ENCODE data around the gene NCK2. TPM values are rescaled to one million over a fixed set of nuclear protein-coding genes. Genes with fewer than 3 reads are reported as not detected.
A peak's percentile ranks its signal among the peaks of the same experiment; 100 is the strongest.

The NCK2 gene
- total and polyA plus RNA-seq, 2 of the 13 experiments (the other 11 are each of a cell fraction or from before 2014, with no cell fraction given), result 14.8 to 23.5 TPM

DNA sequence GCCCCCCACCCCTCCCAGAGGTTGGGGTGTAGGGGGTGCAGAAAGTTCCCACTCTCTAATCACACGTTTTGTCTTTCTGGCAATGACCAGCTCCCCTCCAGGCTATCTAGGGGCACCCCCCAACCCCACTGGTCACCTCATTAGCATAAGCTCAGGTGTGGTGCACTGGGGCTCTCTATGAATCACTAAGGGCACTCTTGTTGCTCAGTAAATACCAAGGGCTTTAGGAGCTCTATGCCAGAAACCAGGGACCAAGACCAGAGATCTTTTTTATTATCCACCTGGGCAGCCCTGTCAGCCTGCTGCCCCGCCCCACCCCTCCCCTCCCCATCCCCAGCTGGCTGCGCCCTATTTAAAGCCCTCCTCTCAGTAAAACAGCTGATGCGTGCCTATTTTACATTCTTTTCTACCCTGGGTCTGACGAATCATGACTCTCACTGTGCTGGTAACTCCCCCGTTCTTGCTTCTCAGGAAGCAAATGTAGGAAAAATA is 24.3 kb downstream of the NCK2 start:
- DNase-seq (ENCODE audit: low spot score) (no peak), FAIRE-seq (no peak), ATAC-seq (no peak)
- POLR2A ChIA-PET, result no interaction called here
- Histone ChIP-seq H4K20me1 (ENCODE audit: insufficient read depth, low read length) (no peaks in the 10 kb centered on the region; the same call in 1 of the 2 replicates), H3K36me3 (replicated peaks in 1 of 2; ENCODE audit: control insufficient read depth in 1 of 2, insufficient read depth in 2 of 2, low read length in 2 of 2) (no peaks in the 10 kb centered on the region), H3K9me3 (ENCODE audit: low read length) (no peaks in the 10 kb centered on the region), H3K4me2 (ENCODE audit: low read depth, low read length) (no peak overlapping the region), H3K79me2 (ENCODE audit: insufficient read depth, low read length) (no peaks in the 10 kb centered on the region), H3K27me3 (ENCODE audit: control insufficient read depth in 1 of 2, insufficient read depth in 2 of 2, low read length in 2 of 2) (no peaks in the 10 kb centered on the region), H2AFZ (ENCODE audit: low read length) (no peak overlapping the region), H3K4me3 (replicated peaks in 1 of 3; ENCODE audit: insufficient read depth in 1 of 3, low read depth in 2 of 3, low read length in 3 of 3) (no peak overlapping the region), H3K27ac (ENCODE audit: extremely low read length, insufficient read depth, low read length) (no peak overlapping the region), H3K4me1 (ENCODE audit: insufficient read depth, low read length) (no peaks in the 10 kb centered on the region), H3K9ac (ENCODE audit: insufficient read depth, low read depth, low read length) (no peak overlapping the region)
- intact Hi-C loops (cut with micrococcal nuclease; ENCODE audit: unreplicated experiment), result no loop called here
- 95% methylated on average over 6 of the region's 6 CpGs for WGBS (ENCODE audit: low lambda C conversion rate)
- CTCF ChIA-PET (ENCODE audit: low intra/inter-chr PET ratio, low total read pairs), result no interaction called here
- in situ Hi-C loops (cut with HindIII; ENCODE audit: extremely low pct_ligation_motif_present, low pct_unique_long_range_greater_than_20kb), result no loop called here
- no TSS peak for BruUV-seq (replicated peaks)
- TF ChIP-seq MAFK (conservative IDR thresholded peaks at IDR 0.05 in 1 of 2, IDR thresholded peaks at IDR 0.05 in 1 of 2; ENCODE audit: low read length in 2 of 2), result peak in 1 of 2 experiments; percentile 30; a peak in 1 of 4 replicates
- no peak for TF ChIP-seq ZNF7 (CRISPR knock-in tag; IDR thresholded peaks at IDR 0.05)

DNA sequence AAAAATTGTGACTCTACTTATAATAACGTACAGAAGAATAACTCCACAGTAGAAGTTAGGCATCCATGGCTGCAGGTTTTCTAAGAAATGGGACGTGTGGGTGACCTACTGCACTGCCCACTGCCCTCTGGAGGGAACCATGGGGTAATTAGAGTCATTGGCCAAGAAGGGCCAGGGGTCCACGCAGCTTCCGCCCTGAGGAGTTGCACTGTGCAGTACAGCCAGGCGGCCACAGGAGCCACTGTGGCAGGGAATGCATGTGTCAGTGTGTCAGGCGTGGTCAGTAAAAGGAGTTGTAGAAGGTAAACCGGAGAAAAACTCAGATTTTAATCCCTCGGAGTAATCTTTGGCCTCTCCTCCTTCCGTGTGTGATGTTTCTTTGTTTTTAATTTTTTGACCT is 24.8 kb downstream of the NCK2 start:
- no peak overlapping the region for H2AFZ ChIP-seq (ENCODE audit: low read length)
- TF ChIP-seq, protein P1, sequence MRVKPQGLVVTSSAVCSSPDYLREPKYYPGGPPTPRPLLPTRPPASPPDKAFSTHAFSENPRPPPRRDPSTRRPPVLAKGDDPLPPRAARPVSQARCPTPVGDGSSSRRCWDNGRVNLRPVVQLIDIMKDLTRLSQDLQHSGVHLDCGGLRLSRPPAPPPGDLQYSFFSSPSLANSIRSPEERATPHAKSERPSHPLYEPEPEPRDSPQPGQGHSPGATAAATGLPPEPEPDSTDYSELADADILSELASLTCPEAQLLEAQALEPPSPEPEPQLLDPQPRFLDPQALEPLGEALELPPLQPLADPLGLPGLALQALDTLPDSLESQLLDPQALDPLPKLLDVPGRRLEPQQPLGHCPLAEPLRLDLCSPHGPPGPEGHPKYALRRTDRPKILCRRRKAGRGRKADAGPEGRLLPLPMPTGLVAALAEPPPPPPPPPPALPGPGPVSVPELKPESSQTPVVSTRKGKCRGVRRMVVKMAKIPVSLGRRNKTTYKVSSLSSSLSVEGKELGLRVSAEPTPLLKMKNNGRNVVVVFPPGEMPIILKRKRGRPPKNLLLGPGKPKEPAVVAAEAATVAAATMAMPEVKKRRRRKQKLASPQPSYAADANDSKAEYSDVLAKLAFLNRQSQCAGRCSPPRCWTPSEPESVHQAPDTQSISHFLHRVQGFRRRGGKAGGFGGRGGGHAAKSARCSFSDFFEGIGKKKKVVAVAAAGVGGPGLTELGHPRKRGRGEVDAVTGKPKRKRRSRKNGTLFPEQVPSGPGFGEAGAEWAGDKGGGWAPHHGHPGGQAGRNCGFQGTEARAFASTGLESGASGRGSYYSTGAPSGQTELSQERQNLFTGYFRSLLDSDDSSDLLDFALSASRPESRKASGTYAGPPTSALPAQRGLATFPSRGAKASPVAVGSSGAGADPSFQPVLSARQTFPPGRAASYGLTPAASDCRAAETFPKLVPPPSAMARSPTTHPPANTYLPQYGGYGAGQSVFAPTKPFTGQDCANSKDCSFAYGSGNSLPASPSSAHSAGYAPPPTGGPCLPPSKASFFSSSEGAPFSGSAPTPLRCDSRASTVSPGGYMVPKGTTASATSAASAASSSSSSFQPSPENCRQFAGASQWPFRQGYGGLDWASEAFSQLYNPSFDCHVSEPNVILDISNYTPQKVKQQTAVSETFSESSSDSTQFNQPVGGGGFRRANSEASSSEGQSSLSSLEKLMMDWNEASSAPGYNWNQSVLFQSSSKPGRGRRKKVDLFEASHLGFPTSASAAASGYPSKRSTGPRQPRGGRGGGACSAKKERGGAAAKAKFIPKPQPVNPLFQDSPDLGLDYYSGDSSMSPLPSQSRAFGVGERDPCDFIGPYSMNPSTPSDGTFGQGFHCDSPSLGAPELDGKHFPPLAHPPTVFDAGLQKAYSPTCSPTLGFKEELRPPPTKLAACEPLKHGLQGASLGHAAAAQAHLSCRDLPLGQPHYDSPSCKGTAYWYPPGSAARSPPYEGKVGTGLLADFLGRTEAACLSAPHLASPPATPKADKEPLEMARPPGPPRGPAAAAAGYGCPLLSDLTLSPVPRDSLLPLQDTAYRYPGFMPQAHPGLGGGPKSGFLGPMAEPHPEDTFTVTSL (CRISPR knock-in tag; IDR thresholded peaks at IDR 0.05; ENCODE audit: borderline replicate concordance), result no peak
- TF ChIP-seq DNMT3B (CRISPR knock-in tag; conservative IDR thresholded peaks at IDR 0.05), result no peak
- TF ChIP-seq JUN (CRISPR knock-in tag; IDR thresholded peaks at IDR 0.05), result no peak
- TF ChIP-seq ZFP82 (CRISPR knock-in tag; IDR thresholded peaks at IDR 0.05; ENCODE audit: borderline replicate concordance), result no peak
- TF ChIP-seq, protein P2, sequence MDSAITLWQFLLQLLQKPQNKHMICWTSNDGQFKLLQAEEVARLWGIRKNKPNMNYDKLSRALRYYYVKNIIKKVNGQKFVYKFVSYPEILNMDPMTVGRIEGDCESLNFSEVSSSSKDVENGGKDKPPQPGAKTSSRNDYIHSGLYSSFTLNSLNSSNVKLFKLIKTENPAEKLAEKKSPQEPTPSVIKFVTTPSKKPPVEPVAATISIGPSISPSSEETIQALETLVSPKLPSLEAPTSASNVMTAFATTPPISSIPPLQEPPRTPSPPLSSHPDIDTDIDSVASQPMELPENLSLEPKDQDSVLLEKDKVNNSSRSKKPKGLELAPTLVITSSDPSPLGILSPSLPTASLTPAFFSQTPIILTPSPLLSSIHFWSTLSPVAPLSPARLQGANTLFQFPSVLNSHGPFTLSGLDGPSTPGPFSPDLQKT (CRISPR knock-in tag; IDR thresholded peaks at IDR 0.05; ENCODE audit: borderline replicate concordance), result no peak
- TF ChIP-seq YEATS2 (CRISPR knock-in tag; IDR thresholded peaks at IDR 0.05; ENCODE audit: borderline replicate concordance), result no peak
- H3K27me3 ChIP-seq (ENCODE audit: control insufficient read depth in 1 of 2, insufficient read depth in 2 of 2, low read length in 2 of 2), result no peaks in the 10 kb centered on the region
- in situ Hi-C loops (cut with HindIII; ENCODE audit: extremely low pct_ligation_motif_present, low pct_unique_long_range_greater_than_20kb) (no loop called here), intact Hi-C loops (cut with micrococcal nuclease; ENCODE audit: unreplicated experiment) (no loop called here)
- no peak overlapping the region for H3K4me2 ChIP-seq (ENCODE audit: low read depth, low read length)
- no peaks in the 10 kb centered on the region for H3K36me3 ChIP-seq (replicated peaks in 1 of 2; ENCODE audit: control insufficient read depth in 1 of 2, insufficient read depth in 2 of 2, low read length in 2 of 2)
- FAIRE-seq, result no peak
- no peak overlapping the region for H3K27ac ChIP-seq (ENCODE audit: extremely low read length, insufficient read depth, low read length)
- no peaks in the 10 kb centered on the region for H3K9me3 ChIP-seq (ENCODE audit: low read length)
- CTCF ChIA-PET (ENCODE audit: low intra/inter-chr PET ratio, low total read pairs), result no interaction called here
- H4K20me1 ChIP-seq (ENCODE audit: insufficient read depth, low read length), result no peaks in the 10 kb centered on the region; the same call in 1 of the 2 replicates
- POLR2A ChIA-PET, result no interaction called here
- no peak overlapping the region for H3K9ac ChIP-seq (ENCODE audit: insufficient read depth, low read depth, low read length)
- no TSS peak for BruUV-seq (replicated peaks)
- no peak overlapping the region for H3K4me3 ChIP-seq (replicated peaks in 1 of 3; ENCODE audit: insufficient read depth in 1 of 3, low read depth in 2 of 3, low read length in 3 of 3)
- DNase-seq (ENCODE audit: low spot score), result no peak
- 84% methylated on average over 9 of the region's 9 CpGs for WGBS (ENCODE audit: low lambda C conversion rate)
- ATAC-seq, result peak; percentile 86
- H3K79me2 ChIP-seq (ENCODE audit: insufficient read depth, low read length), result no peaks in the 10 kb centered on the region
- H3K4me1 ChIP-seq (ENCODE audit: insufficient read depth, low read length), result peaks cover 5% of the 10 kb centered on the region

All from HepG2 (cell line).